H1 (cell line): ENCODE results near the gene GALNT2. TPM values are rescaled to one million over a fixed set of nuclear protein-coding genes. Genes with fewer than 3 reads are reported as not detected.

Experiments used
- CTCF ChIA-PET: fragments of 300-600 bp; sonication (Branson Sonifier 250); formaldehyde crosslinking; loops from one replicate; lab custom pipeline; 2021; ENCODE audit not compliant: partially characterized antibody; lab: Charles Lee
- POLR2A ChIA-PET: fragments of 300-600 bp; sonication (Branson Sonifier 250); formaldehyde crosslinking; loops from one replicate; lab custom pipeline; 2021; ENCODE audit warnings: inconsistent platforms; ENCODE audit not compliant: partially characterized antibody; lab: Charles Lee
- DNase-seq, 2 experiments: peaks; one replicate each; pipeline versions ENCODE4 v3.0.0 to v3.0.0-alpha.2; 2010 to 2022; ENCODE audit warnings: low spot score in 2 of 2, low read depth in 1 of 2, mixed read lengths in 1 of 2
- FAIRE-seq: peaks from 2 replicates; lab custom pipeline; 2011; peaks lifted over from hg19 to GRCh38; lab: Jason Lieb, UNC
- H2AFZ ChIP-seq: 2 replicates; pipeline ENCODE4 v1.8.1; 2012; ENCODE audit warnings: low read length, inconsistent platforms
- H2AK5ac ChIP-seq: 2 replicates; pipeline ENCODE4 v1.6.1; 2013; ENCODE audit warnings: low read depth, low read length
- H2BK120ac ChIP-seq: replicated peaks from 2 replicates; pipeline ENCODE3; 2013; ENCODE audit warnings: low read depth, low read length, inconsistent platforms
- H2BK12ac ChIP-seq: 2 replicates; pipeline ENCODE4 v1.6.1; 2013; ENCODE audit warnings: low read depth, low read length
- H2BK15ac ChIP-seq: 2 replicates; pipeline ENCODE4 v1.6.1; 2013; ENCODE audit warnings: low read length
- H2BK20ac ChIP-seq: 2 replicates; pipeline ENCODE4 v1.6.1; 2013; ENCODE audit warnings: low read length
- H2BK5ac ChIP-seq: 2 replicates; pipeline ENCODE4 v1.6.1; 2013; ENCODE audit warnings: low read depth, low read length
- H3K14ac ChIP-seq: 2 replicates; pipeline ENCODE4 v1.6.1; 2013; ENCODE audit warnings: inconsistent platforms; ENCODE audit not compliant: insufficient read length
- H3K18ac ChIP-seq: 2 replicates; pipeline ENCODE4 v1.6.1; 2013; ENCODE audit warnings: low read length; ENCODE audit errors: extremely low read depth
- H3K23ac ChIP-seq: 2 replicates; pipeline ENCODE4 v1.6.1; 2013; ENCODE audit warnings: inconsistent platforms; ENCODE audit not compliant: insufficient read length
- H3K23me2 ChIP-seq: 2 replicates; pipeline ENCODE4 v1.6.1; 2013; ENCODE audit warnings: low read depth, low read length
- H3K27ac ChIP-seq: 2 replicates; pipeline ENCODE4 v1.6.1; 2011; ENCODE audit warnings: low read depth, low read length, inconsistent platforms
- H3K27me3 ChIP-seq, 4 experiments: replicated peaks in 1 of 4; 1 replicate in 1 of 4; 2 replicates in 3 of 4; pipeline versions ENCODE4 v1.6.1 to v1.8.1; 2011 to 2013; ENCODE audit warnings: low read length in 3 of 4, mild to moderate bottlenecking in 3 of 4, inconsistent platforms in 2 of 4, mixed read lengths in 2 of 4, moderate library complexity in 1 of 4; ENCODE audit not compliant: control insufficient read depth in 3 of 4, insufficient read depth in 3 of 4; ENCODE audit errors: extremely low read depth in 1 of 4
- H3K36me3 ChIP-seq, 4 experiments: 2 replicates each; pipeline versions ENCODE4 v1.6.1 to v1.8.1; 2011 to 2013; ENCODE audit warnings: mild to moderate bottlenecking in 4 of 4, low read length in 3 of 4, moderate library complexity in 2 of 4, control low read depth in 1 of 4, inconsistent platforms in 1 of 4; ENCODE audit not compliant: insufficient read depth in 4 of 4, control insufficient read depth in 2 of 4
- H3K4ac ChIP-seq: replicated peaks from 2 replicates; pipeline ENCODE3; 2013; ENCODE audit warnings: low read length, low read depth, mixed read lengths, inconsistent platforms; ENCODE audit not compliant: insufficient read length
- H3K4me1 ChIP-seq, 4 experiments: replicated peaks in 1 of 4; 1 replicate in 1 of 4; 2 replicates in 3 of 4; pipeline versions ENCODE4 v1.6.1 to v1.8.1; 2011 to 2013; ENCODE audit warnings: low read length in 3 of 4, inconsistent platforms in 2 of 4, mixed read lengths in 1 of 4; ENCODE audit not compliant: insufficient read depth in 4 of 4, control insufficient read depth in 3 of 4
- H3K4me2 ChIP-seq, 2 experiments: 2 replicates each; pipeline versions ENCODE4 v1.6.1 to v1.8.1; 2011 to 2013; ENCODE audit warnings: low read depth in 2 of 2, low read length in 2 of 2, control low read depth in 1 of 2, inconsistent platforms in 1 of 2, mild to moderate bottlenecking in 1 of 2; ENCODE audit not compliant: insufficient read depth in 1 of 2
- H3K4me3 ChIP-seq, 4 experiments: fragments of 200-600, 300-600 bp in 1 of 4; sonication (generic), shearing (Covaris generic), sonication (Bioruptor Twin) in 1 of 4; 2 replicates each; pipeline versions ENCODE4 v1.5.1 to v1.8.1; 2011 to 2016; ENCODE audit warnings: low read length in 4 of 4, low read depth in 3 of 4, control low read depth in 2 of 4, inconsistent platforms in 2 of 4, mild to moderate bottlenecking in 2 of 4, mixed read lengths in 1 of 4, moderate library complexity in 1 of 4; ENCODE audit not compliant: insufficient read depth in 2 of 4; ENCODE audit errors: extremely low read depth in 1 of 4
- H3K56ac ChIP-seq: replicated peaks from 2 replicates; pipeline ENCODE3; 2013; ENCODE audit warnings: low read depth, mild to moderate bottlenecking, mixed read lengths, low read length, inconsistent platforms; ENCODE audit not compliant: insufficient read length
- H3K79me1 ChIP-seq: 2 replicates; pipeline ENCODE4 v1.6.1; 2013; ENCODE audit warnings: low read depth, low read length, control low read depth
- H3K79me2 ChIP-seq, 2 experiments: 2 replicates each; pipeline versions ENCODE4 v1.6.1 to v1.8.1; 2012 to 2013; ENCODE audit warnings: low read length in 2 of 2, mild to moderate bottlenecking in 2 of 2, inconsistent platforms in 1 of 2; ENCODE audit not compliant: insufficient read depth in 2 of 2, control insufficient read depth in 1 of 2
- H3K9ac ChIP-seq, 4 experiments: replicated peaks in 1 of 4; 1 replicate in 1 of 4; 2 replicates in 3 of 4; pipeline versions ENCODE4 v1.6.1 to v1.8.1; 2011 to 2013; ENCODE audit warnings: low read depth in 3 of 4, low read length in 3 of 4, control low read depth in 2 of 4, mild to moderate bottlenecking in 2 of 4, moderate library complexity in 2 of 4, inconsistent platforms in 1 of 4; ENCODE audit errors: extremely low read depth in 1 of 4
- H3K9me3 ChIP-seq, 2 experiments: 2 replicates each; pipeline versions ENCODE4 v1.6.1 to v1.8.1; 2012 to 2013; ENCODE audit warnings: mild to moderate bottlenecking in 2 of 2, moderate library complexity in 2 of 2, control low read depth in 1 of 2, inconsistent platforms in 1 of 2, low read depth in 1 of 2, low read length in 1 of 2, mixed read lengths in 1 of 2; ENCODE audit not compliant: insufficient read depth in 2 of 2
- H4K20me1 ChIP-seq, 2 experiments: replicated peaks in 1 of 2; 2 replicates each; pipeline versions ENCODE3 to v1.8.1; 2011 to 2013; ENCODE audit warnings: inconsistent platforms in 2 of 2, low read length in 2 of 2, mild to moderate bottlenecking in 1 of 2; ENCODE audit not compliant: insufficient read depth in 2 of 2, control insufficient read depth in 1 of 2
- H4K5ac ChIP-seq: 2 replicates; pipeline ENCODE4 v1.6.1; 2013; ENCODE audit warnings: low read length, low read depth, mixed read lengths, inconsistent platforms; ENCODE audit not compliant: insufficient read length
- H4K8ac ChIP-seq: 2 replicates; pipeline ENCODE4 v1.8.0; 2013; ENCODE audit warnings: mild to moderate bottlenecking, moderate library complexity, low read length, inconsistent platforms; ENCODE audit not compliant: insufficient read depth; ENCODE audit errors: extremely low read depth
- H4K91ac ChIP-seq: replicated peaks from 2 replicates; pipeline ENCODE3; 2013; ENCODE audit warnings: low read length, mixed read lengths, inconsistent platforms; ENCODE audit not compliant: insufficient read length
- CTBP2 ChIP-seq: IDR thresholded peaks from 2 replicates; pipeline ENCODE4 v1.7.0; 2011; ENCODE audit warnings: borderline replicate concordance, mild to moderate bottlenecking, moderate library complexity, mixed read lengths, low read length; ENCODE audit not compliant: insufficient read depth, insufficient read length
- EGR1 ChIP-seq: IDR thresholded peaks from 2 replicates; pipeline ENCODE4 v1.6.1; 2011; ENCODE audit warnings: low read depth, low read length, borderline replicate concordance
- GTF2F1 ChIP-seq: IDR thresholded peaks from 2 replicates; pipeline ENCODE4 v1.6.1; 2012; ENCODE audit warnings: low read depth, low read length, improper control_type of control experiment, borderline replicate concordance
- HDAC2 ChIP-seq, 2 experiments: fragments of 300-600 bp in 1 of 2; sonication (generic) in 1 of 2; IDR thresholded peaks; 2 replicates each; pipeline ENCODE4 v1.6.1; 2011 to 2012; ENCODE audit warnings: low read depth in 2 of 2, low read length in 2 of 2, mild to moderate bottlenecking in 2 of 2, moderate library complexity in 2 of 2, borderline replicate concordance in 1 of 2, inconsistent platforms in 1 of 2
- JUN ChIP-seq: IDR thresholded peaks from 2 replicates; pipeline ENCODE4 v1.6.1; 2011; ENCODE audit warnings: low read depth, mild to moderate bottlenecking, improper control_type of control experiment, low read length
- KDM1A ChIP-seq: fragments of 200-600, 300-600 bp; sonication (generic); IDR thresholded peaks from 2 replicates; pipeline ENCODE4 v1.7.1; 2016; ENCODE audit warnings: mild to moderate bottlenecking, low read length, borderline replicate concordance
- MAX ChIP-seq: IDR thresholded peaks from 2 replicates; pipeline ENCODE4 v1.6.1; 2012; ENCODE audit warnings: inconsistent platforms
- RXRA ChIP-seq: IDR thresholded peaks from 2 replicates; pipeline ENCODE4 v1.6.1; 2011; ENCODE audit warnings: low read depth, mild to moderate bottlenecking, low read length, moderate library complexity; ENCODE audit not compliant: insufficient read depth
- SIX5 ChIP-seq: IDR thresholded peaks from 2 replicates; pipeline ENCODE4 v1.6.1; 2011; ENCODE audit warnings: mild to moderate bottlenecking, low read depth, low read length
- SP2 ChIP-seq: IDR thresholded peaks from 2 replicates; pipeline ENCODE4 v1.6.1; 2012; ENCODE audit warnings: mild to moderate bottlenecking, low read length, inconsistent platforms
- TAF1 ChIP-seq: IDR thresholded peaks from 2 replicates; pipeline ENCODE4 v1.6.1; 2011; ENCODE audit warnings: mild to moderate bottlenecking, low read depth, low read length
- TBP ChIP-seq: IDR thresholded peaks from 2 replicates; pipeline ENCODE4 v1.6.1; 2011; ENCODE audit warnings: low read depth, low read length, improper control_type of control experiment
- TCF12 ChIP-seq: IDR thresholded peaks from 2 replicates; pipeline ENCODE4 v1.6.1; 2011; ENCODE audit warnings: low read depth, mild to moderate bottlenecking, low read length
- WGBS, 2 experiments: shearing (Covaris generic) in 1 of 2; methylation state at CpG; one replicate each; pipeline versions ENCODE4 v1.1.6 to v1.1.7; 2013 to 2015; ENCODE audit warnings: low lambda C conversion rate in 2 of 2, mixed read lengths in 2 of 2, inconsistent platforms in 1 of 2, low coverage in 1 of 2, missing lambda C conversion rate in 1 of 2; ENCODE audit not compliant: insufficient replicate concordance in 2 of 2, insufficient coverage in 1 of 2, insufficient read length in 1 of 2; ENCODE audit errors: extremely low coverage in 1 of 2, missing lambda C conversion rate in 1 of 2; 5-methylcytosine and 5-hydroxymethylcytosine counted together
- polyA plus RNA-seq, 7 experiments: library from polyadenylated mRNA; depleted of rRNA in 3 of 7; stranded (reverse) in 5 of 7; unstranded in 2 of 7; fragments of >200 nt in 5 of 7; fragments of 200-250 nt in 2 of 7; gene quantifications; 1 replicate in 5 of 7; 2 replicates in 1 of 7; 4 replicates in 1 of 7; pipeline versions ENCODE4 v1.2.1 to v1.2.3, GENCODE V29; 2011 to 2013; ENCODE audit warnings: missing spikeins in 2 of 7, mixed read lengths in 2 of 7
- total RNA-seq: library from RNA; stranded (reverse); fragmentation: NEBNext Ultra II Directional; extraction: Animal tissue kit (Norgen Biotek cat#: 25700); gene quantifications from 2 replicates; pipeline ENCODE4 v1.2.1, GENCODE V29; 2021

Gene GALNT2
- total and polyA plus RNA-seq, 2 of the 8 experiments (the other 6 are each of a cell fraction or from before 2014, with no cell fraction given) = 34.5 to 75.3 TPM

- Histone ChIP-seq H3K14ac (no peak overlapping the region), H3K4me1 (peaks cover 0 to 3% (median 1%) of the 10 kb centered on the region in 4 experiments; a peak in 4 of 7 replicates), H3K23me2 (no peaks in the 10 kb centered on the region), H2BK12ac (no peak overlapping the region), H3K36me3 (no peaks in the 10 kb centered on the region), H2BK120ac (no peak overlapping the region), H3K79me2 (0 out of 4 replicates have a peak, but pooled peaks cover 0 to 3% of the 10 kb centered on the region in 2 experiments), H3K18ac (no peak overlapping the region), H2BK15ac (no peak overlapping the region), H4K8ac (no peak overlapping the region), H2BK20ac (no peak overlapping the region), H3K4ac (no peak overlapping the region), H2AFZ (no peak overlapping the region), H3K4me3 (no peak overlapping the region), H3K9ac (no peak overlapping the region), H3K56ac (no peak overlapping the region), H3K27ac (no peak overlapping the region), H3K9me3 (no peaks in the 10 kb centered on the region), H4K91ac (no peak overlapping the region), H2AK5ac (no peak overlapping the region)
- no peak for DNase-seq
- ChIA-PET POLR2A (interaction anchor here (1.3 kb wide), 1 partner anchor 11 kb away, joined by 3 read pairs; no protein-coding TSS in a partner anchor), CTCF (interaction anchor here (0.6 to 3.5 kb wide), 19 partner anchors 10 to 380 kb away, joined by 3 to 17 read pairs (median 4); no protein-coding TSS in a partner anchor)
- FAIRE-seq = no peak
- TF ChIP-seq JUN (no peak), SIX5 (no peak), RXRA (no peak), HDAC2 (IDR thresholded peaks at IDR 0.05; ENCODE audit: borderline replicate concordance in 1 of 2, low read depth in 2 of 2, low read length in 2 of 2) (no peak), TAF1 (no peak), KDM1A (no peak), GTF2F1 (no peak), CTBP2 (no peak), MAX (no peak), SP2 (no peak), TCF12 (no peak), TBP (no peak), EGR1 (no peak)
- TF ChIP-seq, all 59 proteins: peak for 0
- H3K4me2 ChIP-seq = no peak overlapping the region
- no peaks in the 10 kb centered on the region for H3K27me3 ChIP-seq
- no peak overlapping the region for H4K5ac ChIP-seq
- H3K23ac ChIP-seq = no peak overlapping the region
- H3K79me1 ChIP-seq = no peaks in the 10 kb centered on the region; the same call in 1 of the 2 replicates
- H2BK5ac ChIP-seq = no peak overlapping the region
- peaks cover 0 to 2% of the 10 kb centered on the region in 2 experiments for H4K20me1 ChIP-seq
- 88% methylated on average over 3 of the region's 3 CpGs; no CpG with 5 or more reads in 1 of the 2 experiments for WGBS, 2 experiments
Measured at GRCh38 chr1:230220907-230221306, 153.9 kb downstream of the GALNT2 start.
